Fibroblast of the conjunctiva (primary cell): Measurements from ENCODE around the gene ETNK2.

Experiments used
- DNase-seq: peaks from one replicate; pipeline ENCODE4 v3.0.0-alpha.2; 2010; ENCODE audit warnings: low read depth

The ETNK2 gene

GRCh38 chr1:204151552-204152309 lies at the start of gene ETNK2:
Gene ETNK2, minus strand, starts transcription at chr1:204152044. Its CDS starts 192 bp downstream, at chr1:204151852.
- no peak for DNase-seq

GRCh38 chr1:204201348-204202040 lies 49.6 kb upstream of the ETNK2 start:
- DNase-seq = no peak

- no peak for DNase-seq
Measured at GRCh38 chr1:204199579-204199978, 47.7 kb upstream of the ETNK2 start.

GRCh38 chr1:204198348-204199340 lies 46.8 kb upstream of the ETNK2 start:
- DNase-seq = no peak

- DNase-seq = no peak
Measured at GRCh38 chr1:204197068-204197467, 45.2 kb upstream of the ETNK2 start.

GRCh38 chr1:204196068-204196795 lies 44.4 kb upstream of the ETNK2 start, which contains the start of gene KISS1:
Gene KISS1, minus strand, starts transcription at chr1:204196491. Its CDS starts 3,615 bp downstream, at chr1:204192876.
- DNase-seq = no peak

GRCh38 chr1:204194771-204195170 lies 42.9 kb upstream of the ETNK2 start:
- no peak for DNase-seq

GRCh38 chr1:204194080-204194479 lies 42.2 kb upstream of the ETNK2 start:
- no peak for DNase-seq

- DNase-seq = no peak
Measured at GRCh38 chr1:204192589-204193352, 40.9 kb upstream of the ETNK2 start.

GRCh38 chr1:204192046-204192445 lies 40.2 kb upstream of the ETNK2 start:
- DNase-seq = no peak

- DNase-seq = no peak
Measured at GRCh38 chr1:204191456-204191855, 39.6 kb upstream of the ETNK2 start.

- no peak for DNase-seq
Measured at GRCh38 chr1:204190212-204191211, 38.7 kb upstream of the ETNK2 start.

- no peak for DNase-seq
Measured at GRCh38 chr1:204188959-204189639, 37.3 kb upstream of the ETNK2 start.

GRCh38 chr1:204186597-204186996 lies 34.8 kb upstream of the ETNK2 start:
- no peak for DNase-seq

GRCh38 chr1:204181116-204181515 lies 29.3 kb upstream of the ETNK2 start:
- DNase-seq = no peak

GRCh38 chr1:204180133-204180532 lies 28.3 kb upstream of the ETNK2 start:
- DNase-seq = no peak

- no peak for DNase-seq
Measured at GRCh38 chr1:204178487-204179281, 26.8 kb upstream of the ETNK2 start.

- no peak for DNase-seq
Measured at GRCh38 chr1:204177133-204177532, 25.3 kb upstream of the ETNK2 start.
